ENCODE measurements around the gene MICAL2. TPM values are rescaled to one million over a fixed set of nuclear protein-coding genes. Genes with fewer than 3 reads are reported as not detected.
A peak's percentile ranks its signal among the peaks of the same experiment; 100 is the strongest.

The MICAL2 gene
- total and polyA plus RNA-seq, 2 donors (not counting 3 experiments of a cell fraction or from before 2014, with no cell fraction given) = 67.6 to 200 TPM

DNA sequence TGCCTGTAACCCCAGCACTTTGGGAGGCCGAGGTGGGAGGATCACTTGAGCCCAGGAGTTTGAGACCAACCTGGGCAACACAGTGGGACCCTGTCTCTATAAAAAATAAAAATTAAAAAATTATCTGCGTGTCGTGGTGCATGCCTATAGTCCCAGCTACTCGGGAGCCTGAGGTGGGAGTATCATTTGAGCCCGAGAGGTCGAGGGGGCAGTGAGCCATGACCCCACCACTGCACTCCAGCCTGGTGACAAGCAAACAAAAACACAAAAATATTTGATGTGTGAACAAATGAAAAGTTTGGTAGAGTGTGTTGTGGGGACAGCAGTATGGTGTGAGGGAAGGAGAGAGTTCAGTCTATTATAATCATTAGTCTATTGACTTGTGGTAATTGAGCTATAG is 176.2 kb downstream of the MICAL2 start:
- Histone ChIP-seq H3K27ac (ENCODE audit: insufficient read depth, low read depth, low read length) (peak overlapping the region; percentile 97), H2AFZ (ENCODE audit: low read depth, low read length) (no peak overlapping the region), H3K4me1 (ENCODE audit: control insufficient read depth, extremely low read depth, insufficient read depth, low read length) (peaks cover 44% of the 10 kb centered on the region), H4K20me1 (replicated peaks; ENCODE audit: control insufficient read depth, extremely low read depth, insufficient read depth, low read length) (no peaks in the 10 kb centered on the region), H3K27me3 (ENCODE audit: control insufficient read depth in 2 of 2, insufficient read depth in 2 of 2, low read length in 2 of 2) (no peaks in the 10 kb centered on the region), H3K9me3 (replicated peaks; ENCODE audit: control insufficient read depth, insufficient read depth, low read length) (no peaks in the 10 kb centered on the region), H3K9ac (replicated peaks; ENCODE audit: extremely low read depth, insufficient read depth, low read length) (peak overlapping the region; percentile 27), H3K4me2 (ENCODE audit: insufficient read depth, low read length) (peak overlapping the region; percentile 53), H3K4me3 (replicated peaks in 1 of 3; ENCODE audit: insufficient read depth in 1 of 3, low read depth in 1 of 3, low read length in 3 of 3) (peak overlapping the region in 1 of 3 experiments; percentile 21), H3K36me3 (ENCODE audit: control insufficient read depth in 2 of 2, extremely low read depth in 1 of 2, insufficient read depth in 2 of 2, low read length in 2 of 2) (no peaks in the 10 kb centered on the region), H3K9me1 (replicated peaks; ENCODE audit: control insufficient read depth, extremely low read depth, insufficient read depth, low read length) (no peaks in the 10 kb centered on the region), H3K79me2 (ENCODE audit: control insufficient read depth, insufficient read depth, low read length) (no peaks in the 10 kb centered on the region)
- intact Hi-C loops (cut with micrococcal nuclease) = loop anchor here (2.0 to 5.0 kb wide), 6 partner anchors 86 to 541 kb away; partner anchors contain the start of gene USP47
- ChIA-PET CTCF (interaction anchor here (0.7 to 7.9 kb wide), 12 partner anchors 10 to 675 kb away, joined by 3 to 219 read pairs (median 3); partner anchors contain the start of gene PARVA), POLR2A (interaction anchor here (0.6 to 1.2 kb wide), 4 partner anchors 86 to 452 kb away, joined by 3 to 5 read pairs (median 4); no protein-coding TSS in a partner anchor)
- FAIRE-seq = no peak
- DNase-seq (ENCODE audit: low read depth, low spot score) = no peak
- dilution Hi-C loops (cut with MboI; ENCODE audit: extremely low pct_ligation_motif_present, low sequenced_read_pairs) = no loop called here
- no TSS peak for BruUV-seq (replicated peaks)
- TF ChIP-seq FOS (IDR thresholded peaks at IDR 0.05; ENCODE audit: borderline replicate concordance, insufficient read depth, low read length) = no peak
- TF ChIP-seq POLR2A (IDR thresholded peaks at IDR 0.05; ENCODE audit: low read depth, low read length) = no peak
- no peak for TF ChIP-seq GATA2 (IDR thresholded peaks at IDR 0.05; ENCODE audit: insufficient read depth, insufficient read length, low read depth, low read length)
- TF ChIP-seq, protein P1, sequence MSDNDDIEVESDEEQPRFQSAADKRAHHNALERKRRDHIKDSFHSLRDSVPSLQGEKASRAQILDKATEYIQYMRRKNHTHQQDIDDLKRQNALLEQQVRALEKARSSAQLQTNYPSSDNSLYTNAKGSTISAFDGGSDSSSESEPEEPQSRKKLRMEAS (IDR thresholded peaks at IDR 0.05; ENCODE audit: insufficient read depth, insufficient read length) = no peak
- TF ChIP-seq EZH2 (IDR thresholded peaks at IDR 0.05; ENCODE audit: borderline replicate concordance, low read depth, low read length, severe bottlenecking) = no peak
- TF ChIP-seq, protein P2, sequence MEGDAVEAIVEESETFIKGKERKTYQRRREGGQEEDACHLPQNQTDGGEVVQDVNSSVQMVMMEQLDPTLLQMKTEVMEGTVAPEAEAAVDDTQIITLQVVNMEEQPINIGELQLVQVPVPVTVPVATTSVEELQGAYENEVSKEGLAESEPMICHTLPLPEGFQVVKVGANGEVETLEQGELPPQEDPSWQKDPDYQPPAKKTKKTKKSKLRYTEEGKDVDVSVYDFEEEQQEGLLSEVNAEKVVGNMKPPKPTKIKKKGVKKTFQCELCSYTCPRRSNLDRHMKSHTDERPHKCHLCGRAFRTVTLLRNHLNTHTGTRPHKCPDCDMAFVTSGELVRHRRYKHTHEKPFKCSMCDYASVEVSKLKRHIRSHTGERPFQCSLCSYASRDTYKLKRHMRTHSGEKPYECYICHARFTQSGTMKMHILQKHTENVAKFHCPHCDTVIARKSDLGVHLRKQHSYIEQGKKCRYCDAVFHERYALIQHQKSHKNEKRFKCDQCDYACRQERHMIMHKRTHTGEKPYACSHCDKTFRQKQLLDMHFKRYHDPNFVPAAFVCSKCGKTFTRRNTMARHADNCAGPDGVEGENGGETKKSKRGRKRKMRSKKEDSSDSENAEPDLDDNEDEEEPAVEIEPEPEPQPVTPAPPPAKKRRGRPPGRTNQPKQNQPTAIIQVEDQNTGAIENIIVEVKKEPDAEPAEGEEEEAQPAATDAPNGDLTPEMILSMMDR (IDR thresholded peaks at IDR 0.05; ENCODE audit: extremely low read depth in 1 of 2, insufficient read depth in 1 of 2, low read depth in 1 of 2, low read length in 2 of 2) = no peak
- no peak for TF ChIP-seq JUN (IDR thresholded peaks at IDR 0.05; ENCODE audit: borderline replicate concordance, insufficient read depth, insufficient read length, low read depth)
- no peak for TF ChIP-seq POLR2AphosphoS5 (IDR thresholded peaks at IDR 0.05; ENCODE audit: insufficient read depth, low read depth, low read length)
- no peak for TF ChIP-seq MYC (IDR thresholded peaks at IDR 0.05; ENCODE audit: low read depth, low read length)

Data from endothelial cell of umbilical vein (primary cell).